ENCODE data around the gene STXBP2. TPM values are rescaled to one million over a fixed set of nuclear protein-coding genes. Genes with fewer than 3 reads are reported as not detected.

STXBP2 gene
- total and polyA plus RNA-seq, 9 of the 15 experiments (the other 6 are each of a cell fraction or from before 2014, with no cell fraction given), result 2.5 to 163 (median 71.3) TPM

DNA sequence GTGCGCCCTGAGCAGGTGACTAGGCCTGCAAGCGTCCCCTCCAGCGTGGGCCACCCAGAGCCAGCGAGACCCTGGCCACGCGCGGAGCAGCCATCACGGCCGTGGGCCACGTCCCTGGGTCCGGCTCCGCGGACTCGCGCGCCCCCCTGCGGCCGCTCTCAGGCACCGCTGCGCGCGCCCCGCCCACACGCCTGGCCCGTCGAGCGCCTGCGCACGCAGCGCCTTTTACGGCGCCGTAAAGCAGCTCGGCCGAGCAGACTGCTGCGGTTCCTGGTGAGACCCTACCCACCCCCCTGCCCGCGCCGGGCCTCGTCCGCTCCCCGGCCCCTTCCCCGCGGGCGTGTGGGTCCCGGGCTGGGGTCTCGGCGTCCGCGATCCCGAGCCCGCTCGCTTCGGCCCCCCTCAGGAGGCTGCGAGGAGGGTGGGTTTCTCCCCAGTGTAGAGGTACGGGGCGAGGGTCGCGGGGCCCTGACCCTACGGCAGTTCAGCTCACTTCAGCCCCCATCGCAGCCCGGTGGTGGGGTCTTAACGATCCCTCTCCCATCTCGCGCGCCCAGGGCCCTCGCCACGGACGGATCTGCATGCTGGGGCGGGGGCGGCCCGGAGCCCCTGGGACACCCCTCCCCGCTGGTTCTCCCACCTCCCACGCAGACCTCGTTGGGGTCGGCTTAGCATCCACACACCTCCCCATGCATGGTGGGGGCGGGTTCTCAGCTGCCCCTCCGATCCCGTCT is 43.9 kb downstream of the STXBP2 start, which contains the start of gene TRAPPC5 (continued):
- TF ChIP-seq, protein P1, sequence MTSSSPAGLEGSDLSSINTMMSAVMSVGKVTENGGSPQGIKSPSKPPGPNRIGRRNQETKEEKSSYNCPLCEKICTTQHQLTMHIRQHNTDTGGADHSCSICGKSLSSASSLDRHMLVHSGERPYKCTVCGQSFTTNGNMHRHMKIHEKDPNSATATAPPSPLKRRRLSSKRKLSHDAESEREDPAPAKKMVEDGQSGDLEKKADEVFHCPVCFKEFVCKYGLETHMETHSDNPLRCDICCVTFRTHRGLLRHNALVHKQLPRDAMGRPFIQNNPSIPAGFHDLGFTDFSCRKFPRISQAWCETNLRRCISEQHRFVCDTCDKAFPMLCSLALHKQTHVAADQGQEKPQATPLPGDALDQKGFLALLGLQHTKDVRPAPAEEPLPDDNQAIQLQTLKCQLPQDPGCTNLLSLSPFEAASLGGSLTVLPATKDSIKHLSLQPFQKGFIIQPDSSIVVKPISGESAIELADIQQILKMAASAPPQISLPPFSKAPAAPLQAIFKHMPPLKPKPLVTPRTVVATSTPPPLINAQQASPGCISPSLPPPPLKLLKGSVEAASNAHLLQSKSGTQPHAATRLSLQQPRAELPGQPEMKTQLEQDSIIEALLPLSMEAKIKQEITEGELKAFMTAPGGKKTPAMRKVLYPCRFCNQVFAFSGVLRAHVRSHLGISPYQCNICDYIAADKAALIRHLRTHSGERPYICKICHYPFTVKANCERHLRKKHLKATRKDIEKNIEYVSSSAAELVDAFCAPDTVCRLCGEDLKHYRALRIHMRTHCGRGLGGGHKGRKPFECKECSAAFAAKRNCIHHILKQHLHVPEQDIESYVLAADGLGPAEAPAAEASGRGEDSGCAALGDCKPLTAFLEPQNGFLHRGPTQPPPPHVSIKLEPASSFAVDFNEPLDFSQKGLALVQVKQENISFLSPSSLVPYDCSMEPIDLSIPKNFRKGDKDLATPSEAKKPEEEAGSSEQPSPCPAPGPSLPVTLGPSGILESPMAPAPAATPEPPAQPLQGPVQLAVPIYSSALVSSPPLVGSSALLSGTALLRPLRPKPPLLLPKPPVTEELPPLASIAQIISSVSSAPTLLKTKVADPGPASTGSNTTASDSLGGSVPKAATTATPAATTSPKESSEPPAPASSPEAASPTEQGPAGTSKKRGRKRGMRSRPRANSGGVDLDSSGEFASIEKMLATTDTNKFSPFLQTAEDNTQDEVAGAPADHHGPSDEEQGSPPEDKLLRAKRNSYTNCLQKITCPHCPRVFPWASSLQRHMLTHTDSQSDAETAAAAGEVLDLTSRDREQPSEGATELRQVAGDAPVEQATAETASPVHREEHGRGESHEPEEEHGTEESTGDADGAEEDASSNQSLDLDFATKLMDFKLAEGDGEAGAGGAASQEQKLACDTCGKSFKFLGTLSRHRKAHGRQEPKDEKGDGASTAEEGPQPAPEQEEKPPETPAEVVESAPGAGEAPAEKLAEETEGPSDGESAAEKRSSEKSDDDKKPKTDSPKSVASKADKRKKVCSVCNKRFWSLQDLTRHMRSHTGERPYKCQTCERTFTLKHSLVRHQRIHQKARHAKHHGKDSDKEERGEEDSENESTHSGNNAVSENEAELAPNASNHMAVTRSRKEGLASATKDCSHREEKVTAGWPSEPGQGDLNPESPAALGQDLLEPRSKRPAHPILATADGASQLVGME (CRISPR knock-in tag; IDR thresholded peaks at IDR 0.05), result 0 out of 2 replicates have a peak, but pooled peaks have one; percentile 47
- TF ChIP-seq, protein P2, sequence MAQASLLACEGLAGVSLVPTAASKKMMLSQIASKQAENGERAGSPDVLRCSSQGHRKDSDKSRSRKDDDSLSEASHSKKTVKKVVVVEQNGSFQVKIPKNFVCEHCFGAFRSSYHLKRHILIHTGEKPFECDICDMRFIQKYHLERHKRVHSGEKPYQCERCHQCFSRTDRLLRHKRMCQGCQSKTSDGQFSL (CRISPR knock-in tag; IDR thresholded peaks at IDR 0.05), result no peak
- TF ChIP-seq, protein P2 (tag; IDR thresholded peaks at IDR 0.05), result no peak
- TF ChIP-seq DACH1 (IDR thresholded peaks at IDR 0.05; ENCODE audit: partially characterized antibody) (no peak), NBN (IDR thresholded peaks at IDR 0.05; ENCODE audit: low read depth) (no peak), BRCA1 (IDR thresholded peaks at IDR 0.05) (no peak), BRCA1 (CRISPR knock-in tag; IDR thresholded peaks at IDR 0.05) (no peak), ZC3H11A (IDR thresholded peaks at IDR 0.05; ENCODE audit: low read depth, low read length) (no peak), TAF15 (IDR thresholded peaks at IDR 0.05; ENCODE audit: low read depth, low read length) (no peak), U2AF2 (optimal IDR thresholded peaks at IDR 0.05; ENCODE audit: low read depth, low read length) (no peak), NCOA1 (IDR thresholded peaks at IDR 0.05; ENCODE audit: low read depth) (no peak), SMARCB1 (IDR thresholded peaks at IDR 0.05; ENCODE audit: insufficient read length, low read depth) (no peak)
- TF ChIP-seq, protein P3, sequence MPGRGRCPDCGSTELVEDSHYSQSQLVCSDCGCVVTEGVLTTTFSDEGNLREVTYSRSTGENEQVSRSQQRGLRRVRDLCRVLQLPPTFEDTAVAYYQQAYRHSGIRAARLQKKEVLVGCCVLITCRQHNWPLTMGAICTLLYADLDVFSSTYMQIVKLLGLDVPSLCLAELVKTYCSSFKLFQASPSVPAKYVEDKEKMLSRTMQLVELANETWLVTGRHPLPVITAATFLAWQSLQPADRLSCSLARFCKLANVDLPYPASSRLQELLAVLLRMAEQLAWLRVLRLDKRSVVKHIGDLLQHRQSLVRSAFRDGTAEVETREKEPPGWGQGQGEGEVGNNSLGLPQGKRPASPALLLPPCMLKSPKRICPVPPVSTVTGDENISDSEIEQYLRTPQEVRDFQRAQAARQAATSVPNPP (IDR thresholded peaks at IDR 0.05; ENCODE audit: borderline replicate concordance, insufficient read depth, insufficient read length), result no peak
- TF ChIP-seq, protein P4, sequence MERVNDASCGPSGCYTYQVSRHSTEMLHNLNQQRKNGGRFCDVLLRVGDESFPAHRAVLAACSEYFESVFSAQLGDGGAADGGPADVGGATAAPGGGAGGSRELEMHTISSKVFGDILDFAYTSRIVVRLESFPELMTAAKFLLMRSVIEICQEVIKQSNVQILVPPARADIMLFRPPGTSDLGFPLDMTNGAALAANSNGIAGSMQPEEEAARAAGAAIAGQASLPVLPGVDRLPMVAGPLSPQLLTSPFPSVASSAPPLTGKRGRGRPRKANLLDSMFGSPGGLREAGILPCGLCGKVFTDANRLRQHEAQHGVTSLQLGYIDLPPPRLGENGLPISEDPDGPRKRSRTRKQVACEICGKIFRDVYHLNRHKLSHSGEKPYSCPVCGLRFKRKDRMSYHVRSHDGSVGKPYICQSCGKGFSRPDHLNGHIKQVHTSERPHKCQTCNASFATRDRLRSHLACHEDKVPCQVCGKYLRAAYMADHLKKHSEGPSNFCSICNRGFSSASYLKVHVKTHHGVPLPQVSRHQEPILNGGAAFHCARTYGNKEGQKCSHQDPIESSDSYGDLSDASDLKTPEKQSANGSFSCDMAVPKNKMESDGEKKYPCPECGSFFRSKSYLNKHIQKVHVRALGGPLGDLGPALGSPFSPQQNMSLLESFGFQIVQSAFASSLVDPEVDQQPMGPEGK (CRISPR knock-in tag; IDR thresholded peaks at IDR 0.05; ENCODE audit: borderline replicate concordance), result no peak
- TF ChIP-seq, protein P5, sequence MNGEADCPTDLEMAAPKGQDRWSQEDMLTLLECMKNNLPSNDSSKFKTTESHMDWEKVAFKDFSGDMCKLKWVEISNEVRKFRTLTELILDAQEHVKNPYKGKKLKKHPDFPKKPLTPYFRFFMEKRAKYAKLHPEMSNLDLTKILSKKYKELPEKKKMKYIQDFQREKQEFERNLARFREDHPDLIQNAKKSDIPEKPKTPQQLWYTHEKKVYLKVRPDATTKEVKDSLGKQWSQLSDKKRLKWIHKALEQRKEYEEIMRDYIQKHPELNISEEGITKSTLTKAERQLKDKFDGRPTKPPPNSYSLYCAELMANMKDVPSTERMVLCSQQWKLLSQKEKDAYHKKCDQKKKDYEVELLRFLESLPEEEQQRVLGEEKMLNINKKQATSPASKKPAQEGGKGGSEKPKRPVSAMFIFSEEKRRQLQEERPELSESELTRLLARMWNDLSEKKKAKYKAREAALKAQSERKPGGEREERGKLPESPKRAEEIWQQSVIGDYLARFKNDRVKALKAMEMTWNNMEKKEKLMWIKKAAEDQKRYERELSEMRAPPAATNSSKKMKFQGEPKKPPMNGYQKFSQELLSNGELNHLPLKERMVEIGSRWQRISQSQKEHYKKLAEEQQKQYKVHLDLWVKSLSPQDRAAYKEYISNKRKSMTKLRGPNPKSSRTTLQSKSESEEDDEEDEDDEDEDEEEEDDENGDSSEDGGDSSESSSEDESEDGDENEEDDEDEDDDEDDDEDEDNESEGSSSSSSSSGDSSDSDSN (IDR thresholded peaks at IDR 0.05; ENCODE audit: borderline replicate concordance in 1 of 2, low read depth in 2 of 2, low read length in 2 of 2), result no peak
